T-helper 2 cell (primary cell): ENCODE measurements around the gene WDFY2.
"Not testable (repeated sequence)": the region's sequence is repeated elsewhere in the genome, so short reads cannot be mapped to it uniquely, and the experiment has no call there.

Source experiments
- DNase-seq, 5 experiments: peaks; one replicate each; pipeline versions ENCODE4 v3.0.0 to v3.0.0-alpha.2; 2012 to 2022

Gene WDFY2

GRCh38 chr13:51666839-51667238 lies 82.6 kb downstream of the WDFY2 start:
- DNase-seq = no peak

GRCh38 chr13:51668580-51669195 lies 84.4 kb downstream of the WDFY2 start:
- DNase-seq = no peak

- DNase-seq = no peak
Observed at GRCh38 chr13:51673165-51673564, 88.9 kb downstream of the WDFY2 start.

- no peak for DNase-seq
Observed at GRCh38 chr13:51674276-51674675, 90.0 kb downstream of the WDFY2 start.

GRCh38 chr13:51675385-51675784 lies 91.1 kb downstream of the WDFY2 start:
- no peak for DNase-seq

- DNase-seq = no peak
Observed at GRCh38 chr13:51675877-51676276, 91.6 kb downstream of the WDFY2 start.

GRCh38 chr13:51676739-51677138 lies 92.5 kb downstream of the WDFY2 start:
- DNase-seq = no peak

GRCh38 chr13:51678420-51678819 lies 94.2 kb downstream of the WDFY2 start:
- DNase-seq = no peak

- no peak for DNase-seq
Observed at GRCh38 chr13:51679616-51680015, 95.4 kb downstream of the WDFY2 start.

GRCh38 chr13:51681037-51681678 lies 96.9 kb downstream of the WDFY2 start:
- peak in 1 of 5 experiments; percentile 20 for DNase-seq

GRCh38 chr13:51682686-51683085 lies 98.4 kb downstream of the WDFY2 start:
- DNase-seq = no peak

GRCh38 chr13:51683597-51683996 lies 99.3 kb downstream of the WDFY2 start:
- DNase-seq = no peak

- no peak for DNase-seq
Observed at GRCh38 chr13:51684076-51684475, 99.8 kb downstream of the WDFY2 start.

- DNase-seq = no peak
Observed at GRCh38 chr13:51687947-51688714, 103.9 kb downstream of the WDFY2 start.

GRCh38 chr13:51688937-51689662 lies 104.8 kb downstream of the WDFY2 start:
- DNase-seq = no peak

- DNase-seq = no peak
Observed at GRCh38 chr13:51689663-51689996, 105.4 kb downstream of the WDFY2 start.

GRCh38 chr13:51695677-51696076 lies 111.4 kb downstream of the WDFY2 start:
- not testable (repeated sequence) for DNase-seq

- DNase-seq = no peak
Observed at GRCh38 chr13:51697181-51697580, 112.9 kb downstream of the WDFY2 start.

- no peak for DNase-seq
Observed at GRCh38 chr13:51697855-51698254, 113.6 kb downstream of the WDFY2 start.

- DNase-seq = no peak
Observed at GRCh38 chr13:51698352-51698751, 114.1 kb downstream of the WDFY2 start.

- DNase-seq = no peak
Observed at GRCh38 chr13:51704399-51705313, 120.4 kb downstream of the WDFY2 start.

GRCh38 chr13:51707461-51707860 lies 123.2 kb downstream of the WDFY2 start:
- DNase-seq = no peak
